Placental epithelial cell (primary cell): Measurements from ENCODE around the gene SPTB. TPM values are rescaled to one million over a fixed set of nuclear protein-coding genes. Genes with fewer than 3 reads are reported as not detected.

Source experiments
- small RNA-seq: library from RNA; depleted of rRNA; stranded (forward); fragments of <200 nt; gene quantifications from one replicate; pipeline ENCODE3, GENCODE V24; 2012
- total RNA-seq: library from RNA; depleted of rRNA; stranded (reverse); fragments of >200 nt; gene quantifications from 2 replicates; pipeline ENCODE4 v1.2.3, GENCODE V29; 2012

The SPTB gene
- total RNA-seq, result 0.39 and 0.98 TPM in 2 replicates

DNA sequence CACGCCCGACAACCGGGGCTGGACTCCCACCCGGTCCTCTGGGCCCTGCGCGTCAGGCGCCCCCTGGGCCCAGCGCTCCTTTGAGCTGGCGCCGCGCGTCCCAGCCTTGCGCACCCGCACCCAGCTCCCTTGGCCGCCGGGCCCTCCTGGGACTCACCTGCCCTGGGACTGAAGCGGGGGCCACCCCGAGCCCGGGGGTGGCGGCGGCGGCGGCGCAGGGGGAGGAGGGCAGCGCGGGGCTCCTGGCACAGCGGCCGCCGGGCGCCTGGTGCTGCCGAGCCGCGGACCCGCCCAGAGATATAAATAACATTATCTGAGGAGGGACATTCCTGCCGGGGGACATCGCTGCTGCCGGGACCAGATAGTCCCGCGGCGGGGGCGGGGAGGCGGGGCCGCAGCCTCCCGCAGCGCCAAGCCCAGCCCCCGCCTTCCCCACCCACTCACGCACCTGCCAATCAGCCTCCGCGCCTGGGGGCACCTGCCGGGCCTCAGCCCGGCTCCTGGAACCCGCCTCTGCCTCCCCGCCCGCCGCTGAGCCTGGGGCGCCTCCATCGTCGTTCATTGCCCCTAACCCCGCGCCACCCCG, at the start of gene SPTB:
Gene SPTB, minus strand, starts transcription at position 273 of the 586 bp plus-strand sequence. CDS start 56,813 bp downstream, outside the sequence.

DNA sequence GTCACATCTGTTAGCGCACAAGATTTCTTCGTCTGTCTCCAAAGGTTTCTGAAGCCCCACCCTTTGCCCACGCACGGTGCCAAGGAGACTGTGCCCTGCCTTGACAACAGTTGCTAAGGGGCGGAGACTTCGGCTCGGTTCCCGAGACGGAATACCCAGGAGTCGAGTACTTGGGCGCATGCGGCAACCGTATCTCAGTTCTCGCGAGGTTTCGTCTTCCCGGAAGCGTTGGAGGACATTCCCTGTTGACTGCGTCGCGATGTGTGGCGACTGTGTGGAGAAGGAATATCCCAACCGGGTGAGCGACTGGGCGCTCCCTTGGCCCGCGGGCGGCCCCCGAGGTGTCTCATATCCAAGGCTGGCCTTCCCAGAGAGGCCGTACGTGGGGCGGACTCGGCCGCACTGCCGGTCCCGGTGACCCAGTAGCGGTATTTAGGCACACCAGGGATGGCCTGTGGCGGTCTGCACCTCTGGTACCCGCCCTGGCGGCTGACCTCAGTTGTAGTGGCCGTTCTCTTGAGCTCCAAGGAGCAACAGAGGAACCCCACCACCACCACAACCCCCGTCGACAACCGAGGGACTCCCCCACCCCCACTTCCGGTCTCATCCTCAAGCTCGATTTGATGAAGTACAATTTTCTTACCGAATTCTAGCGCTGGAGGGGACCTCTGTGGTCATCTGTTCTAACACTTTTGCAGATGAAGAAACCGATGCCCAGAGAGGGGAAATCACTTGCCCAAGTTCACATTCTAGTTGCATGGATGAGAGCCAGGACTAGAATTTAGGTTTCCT, 34.7 kb upstream of the SPTB start, which contains the start of gene CHURC1:
Gene CHURC1, plus strand, starts transcription at position 219 of the 792 bp plus-strand sequence. Its CDS starts 41 bp downstream, at position 260.

DNA sequence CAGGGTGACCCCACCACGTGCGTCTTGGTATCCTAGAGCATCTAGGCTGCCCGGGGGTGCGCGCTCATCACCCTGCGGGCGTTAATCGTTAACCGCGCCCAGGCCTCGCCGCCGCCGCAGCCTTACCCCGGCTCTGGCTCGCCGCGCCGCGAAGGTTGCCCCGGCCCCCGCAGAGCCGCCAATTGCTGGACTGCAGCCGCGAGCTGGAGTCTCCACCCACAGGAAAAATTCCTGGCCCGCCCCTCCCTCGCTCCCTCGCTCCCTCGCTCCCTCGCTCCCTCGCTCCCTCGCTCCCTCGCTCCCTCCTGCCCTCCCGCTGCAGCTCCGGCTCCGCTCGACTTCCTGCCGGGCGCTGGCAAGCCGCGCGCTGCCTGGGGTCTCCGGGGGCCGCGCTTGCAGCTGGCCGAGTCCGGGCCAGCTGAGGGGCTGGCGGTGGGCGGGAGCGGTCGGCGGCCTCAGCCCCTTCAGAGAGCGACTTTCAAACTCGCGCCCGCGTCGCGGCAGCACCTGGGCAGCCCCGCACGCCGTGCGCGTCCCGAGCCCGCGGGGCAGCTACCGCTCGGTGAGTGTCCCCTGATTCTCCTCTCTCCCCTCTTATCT, 175.5 kb downstream of the SPTB start, which contains the start of gene PLEKHG3:
Gene PLEKHG3, plus strand, starts transcription at position 282 of the 600 bp plus-strand sequence. CDS start 23,208 bp downstream, outside the sequence.

Small RNAs within 50 kb of the gene (small RNA-seq; reads per million reads assigned to genes)
- not detected for gene RPPH1-2P

Other genes starting within 250 kb of the SPTB start
- gene PLEKHG3, start 175.5 kb downstream of the SPTB start, total RNA-seq, result 33.4 and 92.0 TPM in 2 replicates
- gene CHURC1, start 34.5 kb upstream of the SPTB start, total RNA-seq, result 36.3 and 46.7 TPM in 2 replicates
- not detected in 2 replicates for gene GPX2, start 62.8 kb upstream of the SPTB start, total RNA-seq
- 4.9 and 14.1 TPM in 2 replicates for gene RAB15, start 92.4 kb upstream of the SPTB start, total RNA-seq
- 15.3 and 19.3 TPM in 2 replicates for gene FNTB, start 107.0 kb upstream of the SPTB start, total RNA-seq
- 74.2 and 87.1 TPM in 2 replicates for gene MAX, start 222.6 kb upstream of the SPTB start, total RNA-seq